T-helper 2 cell treated with Interferon-gamma antibody and Interleukin-4, amounts not matched to agents 100 ng/mL and 5 ng/mL, for 36 hours (primary cell): Measurements from ENCODE around the gene ACOX2. TPM values are rescaled to one million over a fixed set of nuclear protein-coding genes. Genes with fewer than 3 reads are reported as not detected.

Experiments used
- intact Hi-C: fragments of 100-400 bp; cut with micrococcal nuclease; formaldehyde crosslinking; loops from one replicate; pipeline ENCODE4 v1.15.1; 2023
- total RNA-seq: library from RNA; stranded (reverse); gene quantifications from 2 replicates; pipeline ENCODE4 v1.2.3, GENCODE V29; 2022

ACOX2 gene
- total RNA-seq, 1 donor from 2014 or later, result not detected

DNA sequence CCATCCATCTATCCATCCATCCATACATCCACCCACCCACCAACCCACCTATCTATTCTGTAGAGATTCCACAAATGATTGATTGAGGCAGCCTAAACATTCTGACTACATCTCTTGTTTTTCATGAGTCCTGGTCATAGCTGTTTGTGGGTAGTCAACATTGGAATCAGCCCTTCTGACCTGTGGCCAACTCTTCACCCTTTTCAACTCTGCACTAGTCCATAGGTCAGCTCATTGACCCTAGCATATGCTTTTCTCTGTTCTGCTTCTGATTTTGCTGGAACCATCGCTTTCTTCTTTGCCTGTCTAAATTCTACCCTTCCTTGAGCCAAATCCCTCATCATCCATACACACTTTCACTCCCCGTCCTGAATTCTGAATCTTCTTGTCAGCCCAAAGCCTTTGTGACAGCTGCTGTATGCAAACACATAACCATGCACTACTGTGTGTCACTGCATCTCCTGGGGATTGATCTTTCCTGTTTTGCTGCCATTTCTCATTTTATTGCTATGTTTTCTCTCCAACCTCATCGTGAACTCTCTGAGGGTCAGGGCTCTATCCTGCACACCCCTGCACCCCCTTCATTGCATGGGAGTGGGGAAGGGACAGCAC lies 61.9 kb downstream of the ACOX2 start:
- intact Hi-C loops, result no loop called here

DNA sequence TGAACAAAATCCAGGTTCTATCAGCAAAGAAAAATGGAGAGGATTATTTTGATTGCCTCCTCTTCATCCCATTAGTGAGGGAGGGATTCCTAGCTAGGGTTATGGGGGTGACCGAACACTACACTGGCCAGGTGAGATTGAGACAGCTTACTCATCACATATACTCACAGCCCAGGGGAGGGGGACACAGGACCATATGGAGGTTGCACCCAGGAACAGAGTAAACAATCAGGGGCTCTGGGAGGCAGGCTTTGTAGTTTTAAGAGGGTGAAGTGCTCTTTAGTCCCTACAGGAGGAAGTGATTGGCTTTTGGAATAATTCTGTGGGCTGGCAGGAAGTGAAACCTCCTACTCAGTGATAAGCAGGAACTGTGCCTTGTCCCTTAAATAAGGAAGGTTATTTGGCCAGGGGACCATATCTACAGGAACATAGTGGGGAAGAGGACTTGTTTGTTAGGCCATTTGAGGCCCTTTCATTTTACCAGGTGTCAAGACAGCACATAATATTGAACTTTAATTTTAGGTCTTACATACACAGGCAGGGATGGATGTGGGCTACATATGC lies 62.6 kb downstream of the ACOX2 start:
- intact Hi-C loops, result no loop called here

GRCh38 chr3:58473275-58473674 lies 63.7 kb downstream of the ACOX2 start:
- intact Hi-C loops, result no loop called here

- intact Hi-C loops, result loop anchor here (1.0 to 2.0 kb wide), 4 partner anchors 8 to 62 kb away; partner anchors contain the start of genes KCTD6 and PDHB
These were observed 65.7 kb downstream of the ACOX2 start for GRCh38 chr3:58471025-58471887.

GRCh38 chr3:58470363-58471024 lies 66.5 kb downstream of the ACOX2 start:
- intact Hi-C loops, result loop anchor here (1.0 to 2.0 kb wide), 4 partner anchors 7 to 62 kb away; partner anchors contain the start of genes KCTD6 and PDHB

GRCh38 chr3:58469096-58469495 lies 67.9 kb downstream of the ACOX2 start:
- intact Hi-C loops, result no loop called here

DNA sequence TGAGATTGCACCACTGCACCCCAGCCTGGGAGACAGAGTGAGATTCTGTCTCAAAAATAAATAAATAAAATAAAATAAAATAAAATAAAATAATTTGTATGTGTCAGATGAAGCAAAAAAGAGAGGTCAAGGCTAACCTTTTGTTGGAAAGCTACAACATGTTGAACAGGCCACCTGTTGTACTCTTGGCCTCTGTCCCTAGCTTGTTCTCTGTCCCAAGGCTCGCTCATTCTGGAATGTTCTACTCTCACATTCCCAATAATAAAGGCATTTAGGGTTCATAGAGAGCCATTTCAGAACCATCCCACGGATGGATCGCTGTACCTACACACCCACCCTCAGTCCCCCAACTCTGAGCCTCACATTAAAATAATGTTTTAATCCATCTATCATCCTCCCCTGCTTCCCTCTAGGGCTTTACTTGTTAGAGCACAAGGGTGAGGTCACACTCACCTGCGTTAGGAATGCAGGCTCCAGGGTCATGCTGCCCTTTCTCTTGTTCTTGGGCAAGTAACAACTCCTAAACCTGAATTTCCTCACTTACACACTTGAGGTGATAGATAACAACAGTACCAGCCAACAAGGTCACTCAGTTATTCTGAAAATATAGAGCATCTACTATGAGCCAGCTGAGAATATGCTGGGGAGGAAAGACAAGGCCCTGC lies 70.0 kb downstream of the ACOX2 start:
- intact Hi-C loops, result no loop called here

DNA sequence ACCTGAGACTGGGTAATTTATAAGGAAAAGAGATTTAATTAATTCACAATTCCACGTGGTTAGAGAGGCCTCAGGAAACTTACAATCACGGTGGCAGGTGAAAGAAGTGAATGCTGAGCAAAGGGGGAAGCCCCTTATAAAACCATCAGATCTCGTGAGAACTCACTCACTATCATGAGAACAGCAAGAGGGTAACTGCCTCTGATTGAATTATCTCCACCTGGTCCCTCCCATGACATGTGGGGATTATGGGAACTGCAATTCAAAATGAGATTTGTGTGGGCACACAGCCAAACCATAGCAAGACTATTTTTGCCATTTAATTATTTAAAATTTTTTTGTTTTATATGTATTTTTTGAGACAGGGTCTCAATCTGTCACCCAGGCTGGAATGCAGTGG lies 72.1 kb downstream of the ACOX2 start:
- intact Hi-C loops, result no loop called here

- intact Hi-C loops, result loop anchor here (1.0 kb wide), 3 partner anchors 7 to 68 kb away; no protein-coding TSS in a partner anchor
These were observed 73.1 kb downstream of the ACOX2 start for GRCh38 chr3:58463942-58464271.

DNA sequence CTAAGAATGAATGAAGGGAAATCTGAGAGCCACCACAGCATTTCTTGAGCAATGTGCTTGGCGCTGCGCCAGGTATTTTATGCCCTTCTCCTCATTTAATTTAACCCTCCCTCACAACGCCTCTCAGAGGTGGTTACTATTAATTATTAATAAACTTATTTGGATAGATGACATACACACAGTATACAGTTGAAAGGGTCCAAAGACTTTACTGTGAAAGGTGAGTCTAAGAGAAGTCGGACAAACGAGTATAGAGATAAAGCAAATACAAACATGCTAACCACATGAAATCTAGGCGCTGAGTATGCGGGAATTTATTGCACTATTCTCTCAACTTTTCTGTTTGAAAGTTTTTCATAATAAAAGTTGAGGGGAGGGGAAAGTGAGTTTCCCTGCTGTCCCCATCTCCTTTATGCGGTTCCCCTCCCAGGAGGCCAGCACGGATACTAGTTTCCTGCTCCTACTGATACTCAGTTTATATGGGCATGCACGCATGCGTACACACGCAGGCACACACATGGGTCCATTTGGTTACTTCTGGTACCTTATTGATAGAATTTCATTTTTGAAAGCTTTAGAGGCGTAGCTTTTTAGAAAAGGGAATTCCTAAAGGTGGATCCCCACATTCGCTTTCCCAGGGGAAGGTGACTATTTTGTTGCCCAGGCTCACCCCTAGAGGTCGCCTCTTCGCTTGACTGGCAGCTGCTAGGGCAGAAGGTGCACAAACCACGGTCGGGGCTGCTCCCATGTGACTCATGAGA lies 73.6 kb downstream of the ACOX2 start:
- intact Hi-C loops, result loop anchor here (1.0 kb wide), 3 partner anchors 8 to 69 kb away; no protein-coding TSS in a partner anchor

- intact Hi-C loops, result loop anchor here (1.0 kb wide), 3 partner anchors 8 to 69 kb away; no protein-coding TSS in a partner anchor
These were observed 74.2 kb downstream of the ACOX2 start for GRCh38 chr3:58462829-58463180.

GRCh38 chr3:58459160-58459559 lies 77.8 kb downstream of the ACOX2 start:
- intact Hi-C loops, result no loop called here

Other genes starting within 250 kb of the ACOX2 start
- gene RPP14, start 230.9 kb downstream of the ACOX2 start, total RNA-seq, result 16.9 and 18.2 TPM in 2 replicates
- gene HTD2, start 230.7 kb downstream of the ACOX2 start, total RNA-seq, result 7.3 and 10.4 TPM in 2 replicates
- 38.2 and 41.3 TPM in 2 replicates for gene PXK, start 204.3 kb downstream of the ACOX2 start, total RNA-seq
- 60.1 and 64.4 TPM in 2 replicates for gene PDHB, start 103.4 kb downstream of the ACOX2 start, total RNA-seq
- 8.7 and 10.7 TPM in 2 replicates for gene KCTD6, start 45.1 kb downstream of the ACOX2 start, total RNA-seq
- gene FAM107A, start 40.2 kb upstream of the ACOX2 start, total RNA-seq, result not detected in 2 replicates
- not detected in 2 replicates for gene FAM3D, start 129.6 kb upstream of the ACOX2 start, total RNA-seq